ENCODE measurements around the gene SEMA4B.
"Not testable (repeated sequence)": the region's sequence is repeated elsewhere in the genome, so short reads cannot be mapped to it uniquely, and the experiment has no call there.

The SEMA4B gene

GRCh38 chr15:90230071-90230494, 29.0 kb downstream of the SEMA4B start:
- DNase-seq = no peak

DNA sequence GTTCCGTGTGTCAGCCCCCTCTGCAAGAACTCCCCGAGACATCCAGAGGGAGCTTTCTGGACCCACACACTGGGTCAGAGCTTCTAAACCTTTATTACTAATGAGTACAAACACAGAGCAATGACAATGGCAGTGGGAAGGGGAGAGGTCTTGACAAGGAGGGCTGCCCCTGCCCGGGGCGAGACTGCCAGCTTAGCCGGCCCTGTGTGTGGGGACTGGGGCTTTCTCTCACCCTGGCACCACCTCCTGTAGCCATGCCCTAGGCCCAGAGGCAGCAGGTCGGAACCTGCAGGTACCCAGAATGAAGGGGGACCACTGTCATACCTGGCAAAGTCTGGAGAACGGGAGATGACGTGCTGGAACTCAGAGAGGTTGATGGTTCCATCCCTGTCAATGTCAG, 29.5 kb downstream of the SEMA4B start:
- no peak for DNase-seq

DNA sequence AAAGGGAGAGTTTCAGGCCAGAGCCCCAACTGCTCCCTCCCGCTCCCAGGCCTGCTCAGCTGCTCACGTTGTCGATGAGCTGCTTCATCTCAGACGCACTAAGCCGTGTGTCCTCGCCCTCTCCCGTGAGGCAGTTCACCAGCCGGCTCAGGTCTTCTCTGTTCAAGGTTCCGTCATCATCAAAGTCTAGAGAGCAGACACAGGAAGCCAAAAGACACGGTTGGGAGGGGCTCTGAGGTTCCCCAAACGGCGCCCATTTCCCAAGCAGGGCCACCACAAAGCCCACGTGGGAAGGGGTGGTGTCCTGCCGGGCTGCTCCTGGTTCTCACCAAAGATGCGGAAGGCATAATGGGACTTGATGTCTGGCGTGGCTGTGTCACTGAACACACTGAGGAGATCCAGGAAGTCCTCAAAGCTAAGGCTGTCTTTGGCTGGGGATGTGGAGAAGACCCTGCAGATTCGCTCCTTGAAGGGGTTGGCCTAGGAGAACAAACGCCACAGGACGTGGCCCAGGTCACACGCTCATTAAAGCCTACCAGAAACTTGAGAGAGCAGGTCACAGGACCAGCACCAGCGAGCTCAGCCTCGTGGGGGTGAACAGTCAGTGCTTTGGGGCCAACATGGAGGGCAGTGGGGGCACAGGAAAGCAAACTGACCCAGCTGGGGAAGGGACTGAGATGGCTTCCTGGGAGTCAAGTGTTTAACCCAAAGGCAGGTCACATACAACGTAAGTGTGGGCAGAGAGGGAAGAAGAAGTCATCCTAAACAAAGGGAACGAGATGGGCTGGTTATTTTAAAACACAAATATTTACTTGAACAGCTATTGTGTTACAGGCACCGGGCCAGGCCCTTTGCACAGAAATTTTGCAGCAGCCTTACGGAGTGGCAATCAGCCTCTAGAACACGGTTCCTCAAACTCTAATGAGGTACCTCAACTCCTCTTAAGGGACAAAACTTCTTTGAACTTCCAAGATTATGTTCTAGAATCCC, 30.2 kb downstream of the SEMA4B start:
- DNase-seq = no peak

DNA sequence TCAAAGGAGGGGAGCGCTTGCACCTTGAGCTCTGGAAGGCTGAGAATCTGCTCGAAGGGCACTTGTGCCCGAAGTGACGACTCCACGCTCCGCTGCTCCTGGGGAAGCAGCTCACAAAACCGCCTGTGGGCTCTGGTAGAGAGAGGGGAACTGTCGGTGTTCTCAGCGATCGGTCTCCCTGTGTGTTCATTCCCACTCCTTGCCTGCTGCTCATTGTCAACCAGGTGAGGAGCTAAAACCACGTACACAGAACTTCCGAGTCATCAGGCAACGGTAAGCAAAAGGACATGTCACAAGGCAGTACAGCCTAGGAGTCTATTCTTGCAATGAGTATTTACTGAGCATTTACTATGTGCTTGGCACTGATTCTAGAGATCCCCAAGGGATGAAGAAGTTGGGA, 31.1 kb downstream of the SEMA4B start:
- DNase-seq = no peak

DNA sequence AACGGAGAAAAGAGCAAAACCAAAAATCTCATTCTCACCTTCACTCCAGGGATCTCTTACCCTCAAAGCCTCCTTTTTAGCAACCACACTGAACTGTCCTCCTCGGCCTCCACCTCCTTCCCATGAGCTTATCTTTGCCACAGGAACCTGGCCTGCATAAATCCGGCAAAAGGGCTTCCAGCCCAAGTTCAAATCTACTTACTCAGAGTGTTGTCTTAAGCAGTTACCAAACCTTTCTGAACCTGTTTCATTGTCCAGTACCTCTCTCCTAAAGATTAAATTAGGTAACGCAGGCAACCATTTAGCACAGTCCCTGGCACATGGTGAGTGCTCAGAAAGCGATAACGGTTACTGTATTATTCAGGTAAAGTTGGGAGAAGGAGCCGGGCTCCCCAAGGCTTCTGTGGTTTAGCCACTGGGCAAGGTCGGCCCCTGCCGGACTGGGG, 31.8 kb downstream of the SEMA4B start:
- DNase-seq = no peak

GRCh38 chr15:90233387-90234095, 32.4 kb downstream of the SEMA4B start, which contains the start of gene CIB1:
Gene CIB1, minus strand, starts transcription at chr15:90233941. Its CDS starts 56 bp downstream, at chr15:90233885.
- DNase-seq = peak; percentile 75

- no peak for DNase-seq
Observed at GRCh38 chr15:90234096-90234988, 33.2 kb downstream of the SEMA4B start, which contains the start of gene GDPGP1. Gene GDPGP1, plus strand, starts transcription at chr15:90234209. Its CDS starts 6,700 bp downstream, at chr15:90240909.

DNA sequence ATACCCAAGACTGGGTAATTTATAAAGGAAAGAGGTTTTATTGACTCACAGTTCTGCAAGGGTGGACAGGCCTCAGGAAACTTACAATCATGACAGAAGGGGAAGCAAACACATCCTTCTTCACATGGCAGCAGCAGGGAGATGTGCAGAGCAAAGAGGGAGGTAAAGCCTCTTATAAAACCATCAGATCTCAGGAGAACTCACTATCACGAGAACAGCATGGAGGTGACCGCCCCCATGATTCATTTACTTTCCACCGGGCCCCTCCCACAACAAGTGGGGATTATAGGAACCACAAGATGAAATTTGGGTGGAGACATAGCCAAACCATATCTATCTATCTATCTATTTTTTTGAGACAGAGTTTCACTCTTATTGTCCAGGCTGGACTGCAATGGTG, 38.2 kb downstream of the SEMA4B start:
- no peak for DNase-seq

DNA sequence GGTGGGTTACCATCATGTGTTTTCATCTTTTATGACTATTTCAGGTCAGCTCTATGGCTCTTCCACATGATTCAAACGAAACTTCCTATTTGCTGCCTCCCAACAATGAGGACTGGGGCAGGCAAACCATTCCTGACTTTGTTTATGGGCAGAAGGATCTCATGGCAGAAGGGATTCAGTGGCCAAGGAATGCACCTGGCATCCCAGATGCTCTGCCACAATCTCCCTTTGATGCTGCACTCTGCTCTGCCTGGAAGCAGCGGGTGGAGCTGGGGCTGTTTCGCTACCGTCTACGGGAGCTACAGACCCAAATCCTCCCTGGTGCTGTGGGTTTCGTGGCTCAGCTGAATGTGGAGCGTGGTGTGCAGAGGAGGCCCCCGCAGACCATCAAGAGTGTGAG, 39.7 kb downstream of the SEMA4B start:
- no peak for DNase-seq

DNA sequence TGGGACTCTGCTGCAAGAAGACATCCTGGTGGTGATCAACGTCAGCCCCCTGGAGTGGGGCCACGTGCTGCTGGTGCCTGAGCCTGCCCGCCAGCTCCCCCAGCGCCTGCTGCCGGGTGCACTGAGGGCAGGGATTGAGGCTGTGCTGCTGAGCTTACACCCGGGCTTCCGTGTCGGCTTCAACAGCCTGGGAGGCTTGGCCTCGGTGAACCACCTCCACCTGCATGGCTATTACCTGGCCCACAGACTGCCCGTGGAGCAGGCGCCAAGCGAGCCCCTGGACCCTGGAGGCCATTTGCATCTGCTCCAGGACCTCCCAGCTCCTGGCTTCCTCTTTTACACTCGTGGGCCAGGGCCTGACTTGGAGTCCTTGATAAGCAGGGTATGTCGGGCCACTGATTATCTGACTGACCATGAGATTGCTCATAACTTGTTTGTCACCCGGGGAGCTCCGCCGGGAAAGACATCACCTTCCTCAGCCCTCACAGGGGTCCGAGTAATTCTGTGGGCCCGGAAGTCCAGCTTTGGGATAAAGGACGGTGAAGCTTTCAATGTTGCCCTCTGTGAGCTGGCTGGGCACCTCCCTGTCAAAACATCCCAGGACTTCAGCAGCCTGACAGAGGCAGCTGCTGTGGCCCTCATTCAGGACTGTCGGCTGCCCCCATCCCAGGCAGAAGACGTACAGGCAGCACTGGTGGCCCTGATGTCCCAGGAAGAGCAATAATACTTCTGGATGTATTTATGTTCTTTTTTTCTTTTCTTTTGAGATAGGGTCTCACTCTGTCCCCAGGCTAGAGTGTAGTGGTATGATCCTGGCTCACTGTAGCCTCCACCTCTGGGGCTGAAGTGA, 40.4 kb downstream of the SEMA4B start:
- no peak for DNase-seq

DNA sequence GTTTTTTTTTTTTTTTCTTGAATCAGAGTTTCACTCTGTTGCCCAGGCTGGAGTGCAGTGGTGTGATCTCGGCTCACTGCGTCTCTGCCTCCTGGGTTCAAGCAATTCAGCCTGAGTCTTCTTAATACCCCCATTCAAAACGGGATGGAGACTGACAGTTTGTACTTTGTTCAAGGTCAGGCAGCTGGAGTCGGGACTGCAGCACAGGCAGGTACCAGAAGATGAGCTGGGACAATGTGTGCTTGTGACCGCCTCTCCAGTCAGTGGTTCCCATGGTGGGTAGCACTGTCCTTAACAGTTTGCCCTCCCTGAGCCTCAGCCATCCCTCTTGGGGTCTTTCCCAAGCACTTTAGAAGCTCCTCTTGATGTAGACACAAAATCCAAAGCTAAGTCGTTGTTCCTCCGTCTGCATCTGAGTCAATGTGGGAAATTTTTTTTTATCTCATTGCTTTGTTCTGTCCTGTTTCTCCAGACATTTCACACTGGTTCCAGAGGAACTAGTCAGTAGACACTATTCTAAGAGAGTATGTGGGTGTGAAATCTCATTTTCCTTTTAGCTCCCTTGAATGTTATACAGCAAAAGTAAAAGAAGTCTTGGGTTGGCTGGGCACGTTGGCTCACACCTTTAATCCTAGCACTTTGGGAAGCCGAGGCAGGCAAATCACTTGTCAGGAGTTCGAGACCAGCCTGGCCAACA, 43.0 kb downstream of the SEMA4B start:
- DNase-seq = no peak

- no peak for DNase-seq
Observed at GRCh38 chr15:90248789-90249202, 47.7 kb downstream of the SEMA4B start.

- peak; percentile 47 for DNase-seq
Observed at GRCh38 chr15:90249203-90249863, 48.2 kb downstream of the SEMA4B start, which contains the start of gene TTLL13. Gene TTLL13, plus strand, starts transcription at chr15:90249556. Its CDS starts 1,075 bp downstream, at chr15:90250631.

DNA sequence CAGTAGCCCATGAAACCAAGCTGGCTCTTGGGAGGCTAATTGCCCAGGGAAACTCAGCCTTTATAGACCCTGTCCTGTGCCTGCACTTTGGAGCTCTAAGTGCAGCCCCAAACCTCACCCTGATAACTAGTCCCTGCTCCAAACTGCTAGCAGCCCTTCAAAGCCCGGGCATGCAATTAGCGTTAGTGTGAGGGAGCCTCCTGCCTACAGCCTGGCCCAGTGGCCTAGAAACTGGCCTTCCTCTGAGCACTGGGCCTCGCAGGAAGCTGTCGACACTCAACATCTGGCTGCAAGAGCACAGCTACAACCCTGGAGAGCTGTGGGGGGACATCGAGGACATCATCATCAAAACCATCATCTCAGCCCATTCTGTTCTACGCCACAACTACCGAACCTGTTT, 56.6 kb downstream of the SEMA4B start:
- no peak for DNase-seq

- DNase-seq = no peak
Observed at GRCh38 chr15:90259524-90259923, 58.4 kb downstream of the SEMA4B start.

DNA sequence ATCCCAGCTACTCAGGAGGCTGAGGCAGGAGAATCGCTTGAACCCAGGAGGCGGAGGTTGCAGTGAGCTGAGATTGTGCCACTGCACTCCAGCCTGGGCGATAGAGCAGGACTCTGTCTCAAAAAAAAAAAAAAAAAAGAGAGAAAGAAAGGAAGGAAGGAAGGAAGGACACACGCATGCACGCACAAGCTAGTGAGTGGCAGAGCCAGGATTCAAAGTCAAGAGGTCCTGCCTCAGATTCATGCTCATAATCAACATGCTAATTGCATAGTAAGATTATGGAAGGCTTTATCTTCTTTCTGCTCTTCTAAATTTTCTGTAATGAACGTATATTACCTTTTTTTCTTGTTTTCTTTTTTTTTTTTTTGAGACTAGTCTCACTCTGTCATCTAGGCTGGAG, 59.6 kb downstream of the SEMA4B start:
- DNase-seq = not testable (repeated sequence)

DNA sequence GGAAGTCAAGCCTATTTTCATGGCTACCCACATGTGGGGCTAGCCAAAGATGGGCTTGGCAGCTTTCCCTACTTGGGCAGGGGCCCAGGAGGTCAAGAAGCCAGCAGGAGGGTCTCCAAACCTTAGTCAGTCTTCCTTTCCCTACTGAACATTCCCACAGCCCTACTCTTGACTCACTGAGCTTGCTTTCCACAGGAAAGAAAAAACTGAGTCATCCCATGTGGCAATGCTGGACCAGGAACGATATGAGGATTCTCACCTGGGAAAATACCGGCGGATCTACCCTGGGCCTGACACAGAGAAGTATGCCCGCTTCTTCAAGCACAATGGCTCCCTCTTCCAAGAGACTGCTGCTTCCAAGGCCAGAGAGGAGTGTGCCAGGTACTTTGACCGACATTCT, 60.7 kb downstream of the SEMA4B start:
- no peak for DNase-seq

DNA sequence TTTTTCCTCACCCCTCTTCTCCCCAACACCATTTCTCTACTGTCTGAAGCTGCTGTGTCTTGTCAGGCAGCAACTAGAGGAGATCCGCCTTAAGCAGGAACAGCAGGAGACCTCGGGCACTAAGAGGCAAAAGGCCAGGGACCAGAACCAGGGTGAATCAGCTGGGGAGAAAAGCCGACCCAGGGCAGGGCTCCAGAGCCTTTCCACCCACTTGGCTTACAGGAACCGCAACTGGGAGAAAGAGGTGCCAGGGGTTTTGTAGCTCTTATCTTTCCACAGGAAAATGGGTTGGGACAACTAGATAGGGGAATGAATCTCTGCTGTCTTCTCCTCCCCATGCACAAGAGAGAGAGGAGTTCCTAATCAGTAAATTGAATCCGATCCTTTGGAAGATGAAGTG, 61.3 kb downstream of the SEMA4B start:
- no peak for DNase-seq

DNA sequence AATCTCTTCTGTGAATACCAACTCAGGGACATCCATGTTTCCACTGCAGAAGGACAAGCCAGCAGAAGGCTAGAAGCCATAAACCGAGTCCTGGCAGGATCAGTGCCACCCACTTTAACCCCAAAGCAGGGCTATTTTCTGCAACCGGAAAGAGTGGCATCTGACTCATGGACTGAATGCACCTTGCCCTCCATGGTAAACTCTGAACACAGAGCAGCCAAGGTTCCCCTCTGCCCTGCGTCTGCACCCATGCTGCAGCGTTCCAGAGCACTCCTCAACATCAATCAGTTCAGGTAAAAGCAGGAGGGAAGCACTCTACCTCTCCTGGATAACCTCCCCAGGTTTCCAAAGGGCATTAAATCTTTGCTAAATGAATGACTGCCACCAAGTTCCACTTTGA, 63.5 kb downstream of the SEMA4B start:
- no peak for DNase-seq
